Stimulated activated memory B cell treated with anti-CD40 and anti-IgM and Interleukin-4, amounts not matched to agents 10 μg/mL and 1 μg/mL and 100 μg/mL, for 72 hours (primary cell): ENCODE data around the gene SARNP.
A peak's percentile ranks its signal among the peaks of the same experiment; 100 is the strongest.

ENCODE experiments used
- ATAC-seq: fragments of 150-1000 bp; cut with Tn5 transposase; 2 replicates; pipeline ENCODE4 v1.10.0; 2021
- H3K27ac Mint-ChIP-seq: one replicate; pipeline ENCODE4 v1.8.0; 2022; ENCODE audit warnings: mild to moderate bottlenecking, mixed read lengths
- H3K27me3 Mint-ChIP-seq: one replicate; pipeline ENCODE4 v1.8.0; 2022; ENCODE audit warnings: mixed read lengths
- H3K36me3 Mint-ChIP-seq: one replicate; pipeline ENCODE4 v1.8.0; 2022; ENCODE audit warnings: mixed read lengths
- H3K4me1 Mint-ChIP-seq: one replicate; pipeline ENCODE4 v1.8.0; 2022; ENCODE audit warnings: mixed read lengths
- H3K4me3 Mint-ChIP-seq: one replicate; pipeline ENCODE4 v1.8.0; 2022; ENCODE audit warnings: mild to moderate bottlenecking, moderate library complexity, mixed read lengths
- H3K9me3 Mint-ChIP-seq: one replicate; pipeline ENCODE4 v1.8.0; 2022; ENCODE audit warnings: mixed read lengths

The SARNP gene

GRCh38 chr12:55719371-55719770, 98.2 kb downstream of the SARNP start:
- Mint-ChIP-seq H3K4me3 (no peak overlapping the region), H3K4me1 (peaks cover 38% of the 10 kb centered on the region), H3K9me3 (no peaks in the 10 kb centered on the region), H3K27ac (no peak overlapping the region), H3K27me3 (no peaks in the 10 kb centered on the region), H3K36me3 (no peaks in the 10 kb centered on the region)
- no peak for ATAC-seq

DNA sequence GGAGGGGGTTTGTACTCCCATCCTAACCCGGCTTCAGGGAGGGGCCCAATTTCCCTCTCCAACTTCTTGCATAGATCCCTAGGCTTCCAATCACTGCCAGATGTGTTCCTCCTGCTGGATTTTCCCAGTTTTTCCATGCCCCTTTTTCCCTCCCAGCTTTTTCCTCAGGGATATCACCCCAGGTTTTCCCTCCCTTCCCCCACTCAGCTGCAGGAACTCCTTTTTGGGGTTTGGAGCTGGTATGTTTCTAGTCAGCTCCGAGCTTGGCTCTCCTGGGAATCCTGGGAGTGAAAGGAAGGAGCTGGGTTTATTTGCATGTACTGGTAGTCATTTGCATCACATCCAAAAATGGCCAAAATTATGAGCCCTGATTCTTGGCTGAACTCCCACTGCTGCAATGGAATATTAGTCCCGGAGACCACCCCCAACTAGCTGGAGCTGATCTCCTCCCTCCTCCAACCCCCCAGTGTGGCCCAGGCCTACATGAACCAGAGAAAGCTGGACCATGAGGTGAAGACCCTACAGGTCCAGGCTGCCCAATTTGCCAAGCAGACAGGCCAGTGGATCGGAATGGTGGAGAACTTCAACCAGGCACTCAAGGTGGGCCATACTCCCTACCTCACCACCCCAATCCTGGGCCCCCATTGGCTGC, 98.8 kb downstream of the SARNP start:
- peaks cover 38% of the 10 kb centered on the region for H3K4me1 Mint-ChIP-seq
- H3K27me3 Mint-ChIP-seq, result no peaks in the 10 kb centered on the region
- no peak for ATAC-seq
- no peaks in the 10 kb centered on the region for H3K36me3 Mint-ChIP-seq
- H3K4me3 Mint-ChIP-seq, result no peak overlapping the region
- no peaks in the 10 kb centered on the region for H3K9me3 Mint-ChIP-seq
- H3K27ac Mint-ChIP-seq, result peak overlapping the region; percentile 25

DNA sequence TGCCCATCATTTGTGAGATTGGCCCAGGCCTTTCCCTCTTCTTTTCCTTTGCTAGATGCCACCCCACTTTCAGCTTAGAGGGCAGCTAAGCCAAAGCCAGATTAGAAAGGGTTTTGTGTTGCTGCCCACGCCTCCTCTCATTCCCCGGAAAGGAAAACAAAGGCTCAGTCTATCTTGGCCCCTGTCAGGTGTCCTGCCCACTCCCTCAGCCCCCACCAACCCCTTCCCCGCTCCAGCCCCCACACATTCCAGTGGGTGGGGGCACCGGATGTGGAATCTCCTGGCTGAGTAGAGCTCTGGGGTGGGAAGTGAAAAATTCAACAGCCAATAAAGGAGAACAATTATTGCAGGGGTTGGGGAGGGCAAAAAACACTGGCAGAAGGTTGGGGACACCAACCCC, 99.5 kb downstream of the SARNP start:
- H3K4me1 Mint-ChIP-seq, result peaks cover 38% of the 10 kb centered on the region
- H3K9me3 Mint-ChIP-seq, result no peaks in the 10 kb centered on the region
- no peak overlapping the region for H3K27ac Mint-ChIP-seq
- no peak for ATAC-seq
- H3K27me3 Mint-ChIP-seq, result no peaks in the 10 kb centered on the region
- H3K36me3 Mint-ChIP-seq, result no peaks in the 10 kb centered on the region
- peak overlapping the region; percentile 88 for H3K4me3 Mint-ChIP-seq

DNA sequence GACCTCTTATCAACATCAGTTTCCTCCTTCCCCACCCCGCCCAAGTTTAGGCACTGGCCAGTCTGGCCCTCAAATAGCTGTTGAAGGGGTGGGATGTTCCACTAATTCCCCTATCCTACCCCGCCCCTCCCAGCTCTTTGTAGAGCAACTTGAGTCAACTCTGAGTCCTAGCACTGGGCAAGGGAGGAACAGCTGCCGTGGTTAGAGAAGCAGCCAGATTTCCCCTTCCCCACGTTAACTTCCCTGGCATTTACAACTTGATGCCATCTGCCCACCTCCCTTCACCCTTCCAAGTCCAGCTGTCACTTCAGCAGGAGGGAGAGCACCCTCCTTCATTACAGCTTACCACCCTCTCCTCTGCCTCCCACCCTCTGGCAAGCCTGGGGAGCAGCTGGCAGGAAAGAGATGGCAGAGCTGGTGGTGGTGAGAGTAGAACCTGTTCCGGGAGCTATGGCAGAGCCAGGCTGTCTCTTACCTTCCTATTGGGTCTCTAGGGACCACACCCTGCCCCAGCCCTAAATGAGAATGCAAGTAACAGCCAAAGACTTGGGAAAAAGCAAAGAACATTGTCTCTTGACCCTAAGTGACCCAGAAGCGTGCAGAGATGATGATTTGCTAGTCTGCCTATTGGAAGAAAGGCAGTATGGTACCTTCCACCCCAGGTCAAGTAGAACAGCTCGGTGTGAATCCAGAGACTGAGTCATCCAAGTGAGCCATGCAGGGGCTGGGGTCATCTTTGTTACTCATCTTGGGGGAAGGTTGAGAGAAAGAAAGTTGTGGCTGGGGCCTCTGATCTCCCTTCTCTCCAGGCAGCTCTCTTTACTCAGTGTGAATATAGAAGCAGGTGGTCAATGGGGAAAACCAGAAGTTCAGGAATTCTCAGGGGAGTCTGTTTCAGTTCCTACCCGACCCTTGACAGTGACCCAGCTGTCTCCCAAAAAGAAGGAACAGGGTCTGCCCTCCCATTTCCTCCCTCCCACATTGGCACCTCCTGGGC, 100.2 kb downstream of the SARNP start:
- ATAC-seq, result no peak
- Mint-ChIP-seq H3K36me3 (no peaks in the 10 kb centered on the region), H3K4me1 (peaks cover 38% of the 10 kb centered on the region), H3K9me3 (no peaks in the 10 kb centered on the region), H3K27me3 (no peaks in the 10 kb centered on the region), H3K4me3 (peak overlapping the region; percentile 88), H3K27ac (peak overlapping the region; percentile 91)

- peaks cover 38% of the 10 kb centered on the region for H3K4me1 Mint-ChIP-seq
- H3K36me3 Mint-ChIP-seq, result no peaks in the 10 kb centered on the region
- H3K27me3 Mint-ChIP-seq, result no peaks in the 10 kb centered on the region
- peak overlapping the region; percentile 91 for H3K27ac Mint-ChIP-seq
- no peak for ATAC-seq
- H3K4me3 Mint-ChIP-seq, result peak overlapping the region; percentile 88
- H3K9me3 Mint-ChIP-seq, result no peaks in the 10 kb centered on the region
Observed at GRCh38 chr12:55716582-55716957, 101.0 kb downstream of the SARNP start.

GRCh38 chr12:55715833-55716581, 101.5 kb downstream of the SARNP start, which contains the start of gene BLOC1S1:
Gene BLOC1S1, plus strand, starts transcription at chr12:55716046. Its CDS starts 6 bp downstream, at chr12:55716052.
- ATAC-seq, result peak; percentile 97
- Mint-ChIP-seq H3K4me1 (peaks cover 38% of the 10 kb centered on the region), H3K27me3 (no peaks in the 10 kb centered on the region), H3K27ac (peak within 1 kb of the TSS; percentile 91), H3K9me3 (no peaks in the 10 kb centered on the region), H3K36me3 (no peaks in the 10 kb centered on the region), H3K4me3 (peak within 1 kb of the TSS; percentile 88)

GRCh38 chr12:55715169-55715764, 102.3 kb downstream of the SARNP start:
- peak overlapping the region; percentile 88 for H3K4me3 Mint-ChIP-seq
- peaks cover 38% of the 10 kb centered on the region for H3K4me1 Mint-ChIP-seq
- no peaks in the 10 kb centered on the region for H3K27me3 Mint-ChIP-seq
- peak overlapping the region; percentile 91 for H3K27ac Mint-ChIP-seq
- no peaks in the 10 kb centered on the region for H3K9me3 Mint-ChIP-seq
- no peaks in the 10 kb centered on the region for H3K36me3 Mint-ChIP-seq
- no peak for ATAC-seq

DNA sequence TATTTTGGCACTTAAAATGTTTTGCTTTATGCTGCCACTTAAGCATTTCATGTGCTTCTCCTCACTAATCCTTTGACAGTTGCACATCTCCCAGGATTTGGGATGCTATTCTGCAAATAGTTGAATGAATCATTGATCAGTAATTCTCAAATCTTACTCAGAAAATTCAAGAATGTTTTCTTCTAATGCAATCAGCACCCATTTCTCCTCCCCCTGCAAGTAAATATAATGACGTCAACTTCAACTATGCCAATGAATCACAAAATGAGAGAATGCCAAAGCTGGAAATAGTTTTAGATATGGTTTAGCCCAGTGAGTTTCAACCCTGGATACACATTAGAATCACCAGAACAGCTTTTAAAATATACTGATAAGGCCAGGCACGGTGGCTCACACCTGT, 103.8 kb downstream of the SARNP start:
- Mint-ChIP-seq H3K36me3 (no peaks in the 10 kb centered on the region), H3K9me3 (no peaks in the 10 kb centered on the region), H3K27me3 (peaks cover 7% of the 10 kb centered on the region), H3K27ac (no peak overlapping the region), H3K4me3 (no peak overlapping the region), H3K4me1 (peaks cover 41% of the 10 kb centered on the region)
- no peak for ATAC-seq

DNA sequence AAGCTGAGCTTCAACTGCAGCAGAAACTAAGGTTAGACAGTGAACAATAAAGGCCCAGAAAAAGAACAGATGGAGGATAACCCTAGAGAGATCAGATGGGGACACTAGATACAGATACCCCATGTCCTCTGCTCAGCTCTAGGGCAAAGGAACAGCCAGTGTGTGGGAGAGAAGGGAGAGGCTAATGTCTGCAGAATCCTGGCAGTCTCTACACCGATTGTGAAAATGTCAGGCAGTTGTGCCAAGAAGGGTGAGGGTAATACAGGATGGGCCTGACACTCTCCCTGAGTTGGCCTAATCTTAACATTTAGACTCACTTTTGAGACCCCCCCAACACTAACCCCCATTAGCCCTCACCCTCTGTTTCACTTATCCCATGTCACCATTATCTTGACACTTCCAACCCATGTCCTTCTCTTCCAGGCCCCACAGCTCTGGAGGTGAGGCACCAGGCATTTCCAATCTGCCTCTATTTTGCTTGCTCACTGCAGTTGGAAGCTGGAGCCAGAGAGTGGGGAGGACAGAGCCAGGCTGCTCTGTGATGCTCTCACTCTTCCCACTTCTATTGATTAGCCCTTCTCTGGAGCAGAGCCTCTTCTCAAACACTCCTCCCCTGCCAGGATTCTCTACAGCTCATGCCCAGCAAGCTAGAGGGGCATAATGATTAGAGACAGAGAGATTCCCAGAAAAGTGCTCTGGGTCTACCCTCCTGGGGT, 104.7 kb downstream of the SARNP start:
- ATAC-seq, result no peak
- H3K36me3 Mint-ChIP-seq, result no peaks in the 10 kb centered on the region
- no peak overlapping the region for H3K27ac Mint-ChIP-seq
- no peak overlapping the region for H3K4me3 Mint-ChIP-seq
- H3K9me3 Mint-ChIP-seq, result no peaks in the 10 kb centered on the region
- H3K27me3 Mint-ChIP-seq, result peaks cover 16% of the 10 kb centered on the region
- peaks cover 41% of the 10 kb centered on the region for H3K4me1 Mint-ChIP-seq

GRCh38 chr12:55711786-55712553, 105.6 kb downstream of the SARNP start:
- Mint-ChIP-seq H3K9me3 (no peaks in the 10 kb centered on the region), H3K4me3 (no peak overlapping the region), H3K27me3 (peaks cover 20% of the 10 kb centered on the region), H3K36me3 (no peaks in the 10 kb centered on the region), H3K4me1 (peaks cover 38% of the 10 kb centered on the region), H3K27ac (no peak overlapping the region)
- ATAC-seq, result no peak

- peak overlapping the region; percentile 3 for H3K27ac Mint-ChIP-seq
- peak overlapping the region; percentile 78 for H3K4me3 Mint-ChIP-seq
- H3K36me3 Mint-ChIP-seq, result no peaks in the 10 kb centered on the region
- H3K27me3 Mint-ChIP-seq, result peaks cover 25% of the 10 kb centered on the region
- no peak for ATAC-seq
- peaks cover 25% of the 10 kb centered on the region for H3K4me1 Mint-ChIP-seq
- H3K9me3 Mint-ChIP-seq, result no peaks in the 10 kb centered on the region
Observed at GRCh38 chr12:55708695-55709233, 108.8 kb downstream of the SARNP start.

GRCh38 chr12:55707841-55708694, 109.5 kb downstream of the SARNP start, which contains the start of gene ITGA7:
Gene ITGA7, minus strand, starts transcription at chr12:55707904. Its CDS starts 222 bp downstream, at chr12:55707682.
- H3K9me3 Mint-ChIP-seq, result no peaks in the 10 kb centered on the region
- ATAC-seq, result peak; percentile 80
- no peaks in the 10 kb centered on the region for H3K36me3 Mint-ChIP-seq
- H3K27ac Mint-ChIP-seq, result peak within 1 kb of the TSS; percentile 3
- H3K4me3 Mint-ChIP-seq, result peak within 1 kb of the TSS; percentile 78
- H3K4me1 Mint-ChIP-seq, result peaks cover 25% of the 10 kb centered on the region
- peaks cover 25% of the 10 kb centered on the region for H3K27me3 Mint-ChIP-seq
